ENCODE data around the gene OR4X1. TPM values are rescaled to one million over a fixed set of nuclear protein-coding genes. Genes with fewer than 3 reads are reported as not detected.
A peak's percentile ranks its signal among the peaks of the same experiment; 100 is the strongest.
"Not testable (repeated sequence)": the region's sequence is repeated elsewhere in the genome, so short reads cannot be mapped to it uniquely, and the experiment has no call there.

OR4X1 gene, protein sequence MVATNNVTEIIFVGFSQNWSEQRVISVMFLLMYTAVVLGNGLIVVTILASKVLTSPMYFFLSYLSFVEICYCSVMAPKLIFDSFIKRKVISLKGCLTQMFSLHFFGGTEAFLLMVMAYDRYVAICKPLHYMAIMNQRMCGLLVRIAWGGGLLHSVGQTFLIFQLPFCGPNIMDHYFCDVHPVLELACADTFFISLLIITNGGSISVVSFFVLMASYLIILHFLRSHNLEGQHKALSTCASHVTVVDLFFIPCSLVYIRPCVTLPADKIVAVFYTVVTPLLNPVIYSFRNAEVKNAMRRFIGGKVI
- not detected for polyA plus RNA-seq (2013, experiment 1 of 2; ENCODE audit: insufficient read length)
- polyA plus RNA-seq (2013, experiment 2 of 2; ENCODE audit: insufficient read length) = not detected

DNA sequence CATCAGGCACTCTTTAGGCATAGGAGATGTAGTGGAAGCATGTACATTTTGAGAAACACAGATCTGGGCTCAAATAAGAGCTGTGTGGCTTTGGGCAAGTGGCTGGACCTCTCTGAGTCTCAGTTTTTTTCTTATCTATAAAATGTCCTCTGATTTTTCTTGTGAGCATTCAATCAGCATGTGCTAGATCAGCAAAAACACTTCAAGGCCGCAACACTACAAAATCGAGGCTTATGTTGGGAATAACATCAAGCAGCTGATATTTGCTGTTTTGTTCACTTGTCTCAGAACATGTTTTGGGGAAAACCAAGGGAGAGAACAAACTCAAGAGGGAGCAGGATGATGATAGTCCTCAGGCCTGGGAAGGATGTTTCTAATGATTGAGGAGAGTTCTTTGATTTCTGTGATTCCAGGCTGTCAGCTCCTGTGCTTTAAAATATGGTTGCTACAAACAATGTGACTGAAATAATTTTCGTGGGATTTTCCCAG is at the start of gene OR4X1:
Gene OR4X1, plus strand, starts transcription at position 439 of the 489 bp plus-strand sequence. Its CDS starts 0 bp downstream, at position 439.
- DNase-seq = no peak

DNA sequence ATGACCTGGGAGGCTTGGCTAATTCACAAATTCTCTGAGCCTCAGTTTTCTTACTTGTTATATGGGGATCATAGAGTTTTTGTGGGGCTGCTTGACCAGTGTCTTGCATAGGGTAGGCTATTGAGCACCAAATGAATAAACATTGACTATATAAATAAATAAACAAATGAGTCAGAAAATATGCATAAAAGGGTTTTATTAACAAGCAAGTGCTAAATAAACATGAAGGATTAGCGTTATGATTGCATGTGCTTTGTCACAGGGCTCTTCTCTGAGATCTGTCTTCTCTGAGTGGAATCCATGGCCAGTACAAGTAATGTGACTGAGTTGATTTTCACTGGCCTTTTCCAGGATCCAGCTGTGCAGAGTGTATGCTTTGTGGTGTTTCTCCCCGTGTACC is 47.2 kb upstream of the OR4X1 start, which contains the start of gene OR4B1:
Gene OR4B1, plus strand, starts transcription at position 301 of the 400 bp plus-strand sequence. Its CDS starts 0 bp downstream, at position 301.
- DNase-seq = no peak

DNA sequence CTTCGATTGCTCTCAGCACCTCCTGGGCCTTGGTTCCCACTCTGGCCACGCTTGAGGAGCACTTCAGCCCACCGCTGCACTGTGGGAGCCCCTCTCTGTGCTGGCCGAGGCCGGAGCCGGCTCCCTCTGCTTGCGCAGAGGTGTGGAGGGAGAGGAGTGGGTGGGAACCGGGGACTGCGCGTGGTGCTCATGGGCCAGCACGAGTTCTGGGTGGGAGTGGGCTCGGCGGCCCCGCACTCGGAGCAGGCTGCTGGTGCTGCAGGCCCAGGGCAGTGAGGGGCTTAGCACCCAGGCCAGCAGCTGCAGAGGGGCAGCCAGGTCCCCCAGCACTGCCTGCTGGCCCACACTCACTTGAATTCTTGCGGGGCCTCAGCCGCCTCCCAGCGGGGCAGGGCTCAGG is 34.9 kb upstream of the OR4X1 start:
- no peak for DNase-seq

DNA sequence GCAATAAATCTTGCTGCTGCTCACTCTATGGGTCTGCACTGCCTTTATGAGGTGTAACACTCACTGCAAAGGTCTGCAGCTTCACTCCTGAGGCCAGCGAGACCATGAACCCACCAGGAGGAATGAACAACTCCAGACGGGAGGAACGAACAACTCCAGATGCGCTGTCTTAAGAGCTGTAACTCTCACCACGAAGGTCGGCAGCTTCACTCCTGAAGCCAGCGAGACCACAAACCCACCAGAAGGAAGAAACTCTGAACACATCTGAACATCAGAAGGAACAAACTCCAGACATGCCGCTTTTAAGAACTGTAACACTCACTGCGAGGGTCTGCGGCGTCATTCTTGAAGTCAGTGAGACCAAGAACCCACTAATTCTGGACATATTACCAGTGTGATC is 33.6 kb upstream of the OR4X1 start:
- DNase-seq = not testable (repeated sequence)

DNA sequence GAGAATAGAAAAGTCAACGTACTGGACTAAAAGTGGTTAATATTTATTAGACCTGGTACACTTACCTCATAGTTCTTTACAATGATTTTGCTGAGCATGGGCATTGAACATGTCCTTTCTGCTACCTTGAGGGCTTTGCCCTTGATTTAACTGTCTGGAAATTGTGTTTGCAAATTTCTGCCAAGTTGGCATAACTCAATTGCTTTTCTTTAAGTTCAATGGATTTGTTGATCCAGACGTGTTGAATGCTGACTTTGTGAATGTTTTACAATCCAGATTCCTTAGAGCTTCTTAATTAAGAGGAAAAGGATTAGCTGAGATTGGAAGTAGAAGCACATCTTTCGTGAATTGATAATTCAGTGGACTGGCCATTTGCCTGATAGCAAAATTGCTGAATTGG is 25.9 kb upstream of the OR4X1 start:
- no peak for DNase-seq

DNA sequence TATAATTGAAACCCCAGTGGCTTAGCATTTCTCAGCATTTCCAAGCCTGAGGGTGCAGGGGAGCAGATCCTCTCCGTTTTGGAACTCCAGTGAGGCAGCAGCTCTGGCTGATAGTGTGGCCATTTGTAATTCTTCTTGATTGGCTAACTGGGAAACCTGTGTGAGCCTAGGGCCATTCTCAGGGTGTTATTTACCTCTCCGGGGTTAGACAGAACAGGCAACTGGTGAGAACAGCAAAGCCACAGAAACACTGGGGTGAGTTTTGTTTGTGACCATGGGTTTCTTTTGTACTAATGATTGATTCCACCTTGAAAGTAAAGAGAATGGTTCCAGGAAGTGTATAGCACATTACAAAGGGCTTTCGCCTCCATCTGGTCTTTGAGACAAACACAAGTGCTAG is 21.2 kb upstream of the OR4X1 start:
- no peak for DNase-seq

DNA sequence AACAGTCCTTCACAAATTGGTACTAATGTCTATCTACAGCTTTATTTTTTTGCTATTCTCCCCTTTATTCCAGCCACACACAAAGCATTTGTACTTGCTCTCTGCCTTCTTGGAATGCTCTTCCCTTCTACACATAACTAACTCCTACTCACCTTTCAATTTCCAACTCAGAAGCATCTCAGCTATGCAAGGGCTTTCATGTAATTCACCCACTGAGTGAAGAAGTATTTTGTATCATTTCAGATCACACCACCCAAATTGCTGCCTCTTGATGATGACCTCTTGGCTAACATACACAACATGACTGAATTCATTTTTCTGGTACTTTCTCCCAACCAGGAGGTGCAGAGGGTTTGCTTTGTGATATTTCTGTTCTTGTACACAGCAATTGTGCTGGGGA is 18.9 kb upstream of the OR4X1 start, which contains the start of gene OR4X2:
Gene OR4X2, plus strand, starts transcription at position 301 of the 400 bp plus-strand sequence. Its CDS starts 0 bp downstream, at position 301.
- DNase-seq = no peak

DNA sequence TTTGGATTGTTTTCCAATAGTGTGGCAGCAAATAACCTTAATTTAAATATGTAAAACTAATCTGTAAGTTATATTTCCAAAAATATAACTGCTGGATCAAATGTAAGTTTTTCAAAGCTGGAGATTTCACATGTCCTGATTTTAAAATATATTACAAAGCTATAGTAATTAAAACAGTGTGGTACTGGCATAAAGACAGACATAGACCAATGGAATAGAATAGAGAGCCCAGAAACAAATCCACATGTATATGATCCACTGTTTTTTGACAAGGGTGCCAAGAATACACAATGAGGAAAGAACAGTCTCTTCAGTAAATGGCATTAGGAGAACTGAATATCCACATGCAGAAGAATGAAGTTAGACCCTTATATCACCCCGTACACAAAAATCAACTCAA is 14.8 kb upstream of the OR4X1 start:
- DNase-seq = no peak

DNA sequence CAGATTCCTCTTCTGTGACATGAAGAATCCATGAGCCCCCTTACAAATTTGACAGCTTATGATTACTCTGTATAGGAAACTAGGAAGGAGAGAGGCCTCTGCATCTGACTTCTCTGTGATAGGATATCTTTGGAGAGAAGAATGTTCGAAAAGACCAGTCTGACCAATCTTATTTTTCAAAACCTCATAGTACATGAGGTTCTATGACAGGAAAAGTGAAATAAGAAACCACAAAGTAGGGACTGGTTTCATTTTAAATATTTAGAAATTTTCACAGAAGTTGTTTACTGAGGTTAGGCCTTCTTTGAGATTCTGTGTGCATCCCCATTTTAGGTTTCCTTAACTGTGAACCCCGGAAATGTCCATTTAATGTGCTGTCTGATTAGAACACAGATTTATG is 2.1 kb upstream of the OR4X1 start:
- no peak for DNase-seq

DNA sequence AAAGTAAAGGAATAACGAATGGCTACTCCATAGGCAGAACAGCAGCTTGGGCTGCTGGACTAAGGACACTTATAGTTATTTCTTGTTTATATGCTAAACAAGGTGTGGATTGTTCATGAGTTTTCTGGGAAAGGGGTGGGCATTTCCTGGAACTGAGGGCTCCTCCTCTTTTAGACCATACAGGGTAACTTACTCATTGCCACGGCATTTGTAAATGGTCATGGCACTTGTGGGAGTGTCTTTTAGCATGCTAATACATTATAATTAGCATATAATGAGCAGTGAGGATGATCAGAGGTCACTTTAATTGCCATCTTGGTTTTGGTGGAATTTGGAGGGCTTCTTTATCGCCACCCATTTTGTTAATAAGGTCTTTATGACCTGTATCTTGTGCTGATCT is 7.0 kb downstream of the OR4X1 start:
- DNase-seq = no peak

DNA sequence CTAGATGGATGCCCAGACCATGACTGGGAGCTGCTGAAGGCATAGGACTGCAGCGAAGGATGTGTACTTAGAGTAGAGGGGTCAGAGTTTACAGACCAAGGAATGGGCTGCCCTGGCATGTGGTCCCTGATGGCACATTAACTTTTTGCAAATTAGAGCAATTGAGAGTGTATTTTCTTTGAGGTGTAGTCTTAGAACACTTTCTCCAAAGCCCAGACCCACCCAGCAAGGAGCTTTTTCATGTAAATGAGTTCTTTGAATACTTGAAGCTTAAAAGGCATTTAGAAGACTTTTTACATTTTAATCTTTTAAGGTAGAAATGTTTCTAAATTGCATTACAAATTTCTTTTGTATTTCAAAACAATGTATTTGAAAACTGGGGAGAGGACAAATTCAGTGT is 8.9 kb downstream of the OR4X1 start:
- no peak for DNase-seq

DNA sequence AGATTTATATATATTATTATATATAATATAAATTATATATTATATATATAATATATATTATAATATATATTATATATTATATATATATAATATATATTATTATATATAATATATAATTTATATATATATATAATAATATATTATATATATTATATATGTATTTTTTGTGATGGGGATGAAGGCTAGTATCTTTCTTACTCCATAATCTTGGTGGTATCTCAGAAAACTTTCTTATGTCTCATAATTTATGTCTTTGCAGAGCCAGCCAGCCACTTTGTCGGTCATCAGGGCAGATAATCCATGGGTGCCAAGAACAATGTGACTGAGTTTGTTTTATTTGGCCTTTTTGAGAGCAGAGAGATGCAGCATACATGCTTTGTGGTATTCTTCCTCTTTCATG is 42.3 kb downstream of the OR4X1 start, which contains the start of gene OR4S1:
Gene OR4S1, plus strand, starts transcription at position 301 of the 400 bp plus-strand sequence. Its CDS starts 0 bp downstream, at position 301.
- DNase-seq = no peak

DNA sequence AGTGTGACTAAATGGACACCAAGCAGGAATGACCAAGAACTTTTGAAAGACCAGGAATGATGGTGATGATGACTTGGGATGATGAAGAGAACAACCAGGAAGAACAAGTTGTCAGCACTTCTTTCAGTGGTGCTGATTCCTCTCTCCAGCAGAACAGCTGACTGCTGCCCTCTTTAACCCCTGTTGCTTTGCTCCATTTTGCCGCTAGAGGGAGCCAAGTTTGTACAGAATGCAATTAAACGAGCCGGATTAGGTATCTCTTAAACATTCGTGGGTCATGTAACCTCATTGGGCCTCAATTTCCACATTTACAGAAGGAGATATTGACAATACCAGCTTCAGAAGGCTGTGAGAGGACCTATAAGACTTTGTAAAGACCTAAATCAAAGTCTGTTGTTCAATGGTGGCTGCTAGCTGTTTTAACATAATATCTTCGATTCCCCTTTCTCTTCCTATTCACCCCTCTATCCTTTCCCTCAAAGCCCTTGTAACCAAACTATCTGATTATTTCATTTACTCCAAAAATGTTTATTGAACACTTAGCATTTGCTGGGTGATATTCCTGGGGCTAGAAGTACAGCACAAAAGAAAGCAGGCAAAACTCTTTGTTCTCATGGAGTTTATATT is 44.2 kb downstream of the OR4X1 start:
- DNase-seq = peak; percentile 35

DNA sequence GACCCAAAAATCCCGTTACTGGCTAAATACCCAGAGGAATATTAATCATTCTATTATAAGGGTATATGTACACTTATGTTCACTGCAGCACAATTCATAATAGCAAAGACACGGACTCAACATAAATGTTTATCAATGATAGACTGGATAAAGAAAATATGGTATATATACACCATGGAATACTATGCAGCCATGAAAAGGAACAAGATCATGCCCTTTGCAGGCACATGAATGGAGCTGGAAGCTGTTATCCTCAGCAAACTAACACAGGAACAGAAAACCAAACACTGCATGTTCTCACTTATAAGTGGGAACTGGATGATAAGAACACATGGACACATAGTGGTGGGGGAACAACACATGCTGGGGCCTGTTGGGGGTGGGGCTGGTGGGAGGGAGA is 49.9 kb downstream of the OR4X1 start:
- not testable (repeated sequence) for DNase-seq

Data from fibroblast of skin of scalp (primary cell).